SIG-M5 (cell line): ENCODE data around the gene CARM1.
"Not testable (repeated sequence)": the region's sequence is repeated elsewhere in the genome, so short reads cannot be mapped to it uniquely, and the experiment has no call there.

Experiments used
- DNase-seq: peaks from one replicate; lab custom pipeline; 2025; lab: John Stamatoyannopoulos, UW

Gene CARM1

GRCh38 chr19:10870955-10871603, at the start of gene CARM1:
Gene CARM1 (plus strand): TSS chr19:10871553. CDS start chr19:10871703, 150 bp downstream.
- DNase-seq: peak; percentile 54

- DNase-seq: no peak
These were observed 47.7 kb upstream of the CARM1 start for GRCh38 chr19:10823690-10824089.

- no peak for DNase-seq
These were observed 45.1 kb upstream of the CARM1 start for GRCh38 chr19:10826231-10826630.

- DNase-seq: no peak
These were observed 44.5 kb upstream of the CARM1 start for GRCh38 chr19:10826846-10827245.

- DNase-seq: no peak
These were observed 42.2 kb upstream of the CARM1 start for GRCh38 chr19:10828981-10829821.

- no peak for DNase-seq
These were observed 41.4 kb upstream of the CARM1 start for GRCh38 chr19:10829967-10830366.

GRCh38 chr19:10830370-10830769, 41.0 kb upstream of the CARM1 start:
- no peak for DNase-seq

GRCh38 chr19:10830931-10831779, 40.2 kb upstream of the CARM1 start:
- no peak for DNase-seq

- DNase-seq: no peak
These were observed 39.1 kb upstream of the CARM1 start for GRCh38 chr19:10831987-10832938.

- no peak for DNase-seq
These were observed 38.4 kb upstream of the CARM1 start for GRCh38 chr19:10832939-10833296.

GRCh38 chr19:10835089-10835753, 36.1 kb upstream of the CARM1 start:
- no peak for DNase-seq

- peak; percentile 88 for DNase-seq
These were observed 35.4 kb upstream of the CARM1 start, which contains the start of gene TMED1 for GRCh38 chr19:10835754-10836478. Gene TMED1 (minus strand): TSS chr19:10836212. CDS start chr19:10836191, 21 bp downstream.

GRCh38 chr19:10836479-10837330, 34.6 kb upstream of the CARM1 start:
- no peak for DNase-seq

- DNase-seq: not testable (repeated sequence)
These were observed 33.7 kb upstream of the CARM1 start for GRCh38 chr19:10837649-10838048.

GRCh38 chr19:10838377-10838776, 33.0 kb upstream of the CARM1 start:
- DNase-seq: no peak

- no peak for DNase-seq
These were observed 32.0 kb upstream of the CARM1 start for GRCh38 chr19:10839114-10840050.

GRCh38 chr19:10842788-10843187, 28.6 kb upstream of the CARM1 start:
- no peak for DNase-seq
